DOHH2 (cell line): ENCODE measurements around the gene HBE1.

Source experiments
- H3F3A ChIP-seq: fragments of 200-600 bp; sonication (generic), shearing (Covaris generic); 2 replicates; pipeline ENCODE4 v1.6.0; 2016; ENCODE audit warnings: antibody characterized with exemption, mild to moderate bottlenecking; ENCODE audit not compliant: control insufficient read depth, insufficient read depth
- H3K27ac ChIP-seq: fragments of 200-600 bp; sonication (generic); 2 replicates; pipeline ENCODE4 v1.5.1; 2014; ENCODE audit warnings: low read depth, mild to moderate bottlenecking, low read length, moderate library complexity
- H3K27me3 ChIP-seq: fragments of 200-600 bp; sonication (generic); 2 replicates; pipeline ENCODE4 v1.6.1; 2014; ENCODE audit warnings: mild to moderate bottlenecking, low read length, mixed read lengths; ENCODE audit not compliant: control insufficient read depth
- H3K36me3 ChIP-seq: fragments of 200-600 bp; sonication (generic); 2 replicates; pipeline ENCODE4 v1.6.1; 2014; ENCODE audit warnings: mild to moderate bottlenecking, low read length, moderate library complexity, mixed read lengths; ENCODE audit not compliant: control insufficient read depth
- H3K4me1 ChIP-seq: fragments of 200-600 bp; sonication (generic); 2 replicates; pipeline ENCODE4 v1.6.1; 2014; ENCODE audit warnings: mild to moderate bottlenecking, low read length, mixed read lengths; ENCODE audit not compliant: control insufficient read depth
- H3K4me2 ChIP-seq: fragments of 200-600 bp; sonication (generic); 2 replicates; pipeline ENCODE4 v1.6.0; 2014; ENCODE audit warnings: mild to moderate bottlenecking, low read length, moderate library complexity
- H3K4me3 ChIP-seq: fragments of 200-600 bp; sonication (generic); 2 replicates; pipeline ENCODE4 v1.5.1; 2014; ENCODE audit warnings: mild to moderate bottlenecking, low read length, mixed read lengths
- H3K79me2 ChIP-seq: fragments of 200-600 bp; sonication (generic); 2 replicates; pipeline ENCODE4 v1.6.1; 2014; ENCODE audit warnings: mild to moderate bottlenecking, low read length, mixed read lengths; ENCODE audit not compliant: control insufficient read depth
- H3K9me2 ChIP-seq: fragments of 200-600 bp; sonication (generic); replicated peaks from 2 replicates; pipeline ENCODE4 v1.6.1; 2014; ENCODE audit warnings: mild to moderate bottlenecking, low read length, mixed read lengths; ENCODE audit not compliant: control insufficient read depth
- H3K9me3 ChIP-seq: fragments of 200-600 bp; sonication (generic); 2 replicates; pipeline ENCODE4 v1.6.1; 2014; ENCODE audit warnings: antibody characterized with exemption, low read length, mixed read lengths; ENCODE audit not compliant: control insufficient read depth, insufficient read depth
- H4K20me1 ChIP-seq: fragments of 200-600 bp; sonication (generic); 2 replicates; pipeline ENCODE4 v1.6.0; 2014; ENCODE audit warnings: low read depth, mild to moderate bottlenecking, antibody characterized with exemption, low read length, moderate library complexity; ENCODE audit not compliant: control insufficient read depth, insufficient read depth
- EZH2phosphoT487 ChIP-seq: fragments of 200-600 bp; sonication (generic); IDR thresholded peaks from 2 replicates; pipeline ENCODE4 v1.6.1; 2017; ENCODE audit warnings: borderline replicate concordance, mild to moderate bottlenecking, antibody characterized with exemption, low read length, moderate library complexity, mixed read lengths
- TF ChIP-seq, protein P1 (sequence below): fragments of 200-600 bp; sonication (generic); IDR thresholded peaks from one replicate; pipeline ENCODE4 v1.5.1; 2014; ENCODE audit warnings: antibody characterized with exemption, mild to moderate bottlenecking, low read depth, low read length; ENCODE audit not compliant: poor library complexity, severe bottlenecking

HBE1 gene

GRCh38 chr11:5289696-5290095 is 20.0 kb upstream of the HBE1 start:
- no peak overlapping the region for H3K4me2 ChIP-seq
- H4K20me1 ChIP-seq: no peaks in the 10 kb centered on the region
- H3K9me2 ChIP-seq: no peaks in the 10 kb centered on the region
- TF ChIP-seq, protein P1, sequence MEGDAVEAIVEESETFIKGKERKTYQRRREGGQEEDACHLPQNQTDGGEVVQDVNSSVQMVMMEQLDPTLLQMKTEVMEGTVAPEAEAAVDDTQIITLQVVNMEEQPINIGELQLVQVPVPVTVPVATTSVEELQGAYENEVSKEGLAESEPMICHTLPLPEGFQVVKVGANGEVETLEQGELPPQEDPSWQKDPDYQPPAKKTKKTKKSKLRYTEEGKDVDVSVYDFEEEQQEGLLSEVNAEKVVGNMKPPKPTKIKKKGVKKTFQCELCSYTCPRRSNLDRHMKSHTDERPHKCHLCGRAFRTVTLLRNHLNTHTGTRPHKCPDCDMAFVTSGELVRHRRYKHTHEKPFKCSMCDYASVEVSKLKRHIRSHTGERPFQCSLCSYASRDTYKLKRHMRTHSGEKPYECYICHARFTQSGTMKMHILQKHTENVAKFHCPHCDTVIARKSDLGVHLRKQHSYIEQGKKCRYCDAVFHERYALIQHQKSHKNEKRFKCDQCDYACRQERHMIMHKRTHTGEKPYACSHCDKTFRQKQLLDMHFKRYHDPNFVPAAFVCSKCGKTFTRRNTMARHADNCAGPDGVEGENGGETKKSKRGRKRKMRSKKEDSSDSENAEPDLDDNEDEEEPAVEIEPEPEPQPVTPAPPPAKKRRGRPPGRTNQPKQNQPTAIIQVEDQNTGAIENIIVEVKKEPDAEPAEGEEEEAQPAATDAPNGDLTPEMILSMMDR: no peak
- TF ChIP-seq EZH2phosphoT487: no peak
- H3K4me1 ChIP-seq: no peaks in the 10 kb centered on the region
- no peaks in the 10 kb centered on the region for H3F3A ChIP-seq
- H3K79me2 ChIP-seq: no peaks in the 10 kb centered on the region
- H3K27ac ChIP-seq: no peak overlapping the region
- H3K4me3 ChIP-seq: no peak overlapping the region
- H3K36me3 ChIP-seq: no peaks in the 10 kb centered on the region
- H3K27me3 ChIP-seq: no peaks in the 10 kb centered on the region
- H3K9me3 ChIP-seq: no peaks in the 10 kb centered on the region

DNA sequence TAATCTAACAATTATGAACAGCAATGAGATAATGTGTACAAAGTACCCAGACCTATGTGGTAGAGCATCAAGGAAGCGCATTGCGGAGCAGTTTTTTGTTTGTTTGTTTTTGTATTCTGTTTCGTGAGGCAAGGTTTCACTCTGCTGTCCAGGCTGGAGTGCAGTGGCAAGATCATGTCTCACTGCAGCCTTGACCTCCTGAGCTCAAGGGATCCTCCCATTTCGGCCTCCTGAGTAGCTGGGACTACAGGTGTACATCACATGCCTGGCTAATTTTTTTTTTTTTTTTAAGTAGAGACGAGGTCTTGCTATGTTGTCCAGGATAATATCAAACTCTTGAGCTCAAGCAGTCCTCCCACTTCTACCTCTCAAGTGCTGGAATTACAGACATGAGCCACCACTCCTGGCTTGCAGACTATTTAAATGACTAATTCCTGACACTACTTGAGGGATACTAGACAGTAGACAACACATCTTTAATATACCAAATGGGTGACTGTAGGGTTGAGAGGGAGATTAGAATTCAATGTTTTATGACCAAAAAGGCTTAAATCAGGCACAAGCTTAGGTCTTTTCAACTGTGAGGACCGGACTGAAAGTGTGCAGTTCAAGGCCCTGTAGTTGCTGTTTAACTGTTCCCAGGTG is 19.3 kb upstream of the HBE1 start:
- Histone ChIP-seq H3K36me3 (no peaks in the 10 kb centered on the region), H3K9me2 (no peaks in the 10 kb centered on the region), H3K4me2 (no peak overlapping the region), H3K9me3 (no peaks in the 10 kb centered on the region), H3K4me3 (no peak overlapping the region), H3K27me3 (no peaks in the 10 kb centered on the region), H4K20me1 (no peaks in the 10 kb centered on the region), H3K27ac (no peak overlapping the region), H3K4me1 (no peaks in the 10 kb centered on the region), H3F3A (no peaks in the 10 kb centered on the region), H3K79me2 (no peaks in the 10 kb centered on the region)
- TF ChIP-seq, protein P1: no peak
- TF ChIP-seq EZH2phosphoT487: no peak

GRCh38 chr11:5288108-5288905 is 18.6 kb upstream of the HBE1 start:
- no peaks in the 10 kb centered on the region for H3K27me3 ChIP-seq
- no peaks in the 10 kb centered on the region for H3K9me3 ChIP-seq
- no peaks in the 10 kb centered on the region for H3K4me1 ChIP-seq
- TF ChIP-seq, protein P1: no peak
- TF ChIP-seq EZH2phosphoT487: no peak
- H3K9me2 ChIP-seq: no peaks in the 10 kb centered on the region
- no peaks in the 10 kb centered on the region for H3F3A ChIP-seq
- no peaks in the 10 kb centered on the region for H3K79me2 ChIP-seq
- H3K4me3 ChIP-seq: no peak overlapping the region
- H3K36me3 ChIP-seq: no peaks in the 10 kb centered on the region
- H3K27ac ChIP-seq: no peak overlapping the region
- H3K4me2 ChIP-seq: no peak overlapping the region
- no peaks in the 10 kb centered on the region for H4K20me1 ChIP-seq
